WTC11 (cell line): ENCODE measurements around the gene KERA. TPM values are rescaled to one million over a fixed set of nuclear protein-coding genes. Genes with fewer than 3 reads are reported as not detected.

Source experiments
- ATAC-seq: fragments of 200-7000 bp; cut with Tn5 transposase; 2 replicates; pipeline ENCODE4 v1.10.0; 2021; ENCODE audit warnings: mild to moderate bottlenecking, moderate library complexity
- CTCF ChIA-PET: fragments of 300-600 bp; sonication (Branson Sonifier 250); formaldehyde crosslinking; loops from one replicate; lab custom pipeline; 2021; ENCODE audit warnings: antibody characterized with exemption; lab: Charles Lee
- POLR2A ChIA-PET: fragments of 350-600 bp; sonication (Branson Sonifier 250); formaldehyde crosslinking; loops from one replicate; lab custom pipeline; 2021; ENCODE audit warnings: antibody characterized with exemption; lab: Charles Lee
- DNase-seq: peaks from one replicate; pipeline ENCODE4 v3.0.0; 2021; ENCODE audit warnings: low spot score
- H3K27ac Mint-ChIP-seq: 2 replicates; pipeline ENCODE4 v1.8.0; 2021; ENCODE audit warnings: mixed read lengths
- H3K27me3 Mint-ChIP-seq: 2 replicates; pipeline ENCODE4 v1.8.0; 2021; ENCODE audit warnings: low read depth, mild to moderate bottlenecking, moderate library complexity, mixed read lengths
- H3K36me3 Mint-ChIP-seq: 2 replicates; pipeline ENCODE4 v1.8.0; 2021; ENCODE audit warnings: mixed read lengths
- H3K4me1 Mint-ChIP-seq: 2 replicates; pipeline ENCODE4 v1.8.0; 2022; ENCODE audit warnings: mixed read lengths
- H3K4me3 Mint-ChIP-seq: 2 replicates; pipeline ENCODE4 v1.8.0; 2021; ENCODE audit warnings: mild to moderate bottlenecking, moderate library complexity, mixed read lengths
- H3K9me3 Mint-ChIP-seq: 2 replicates; pipeline ENCODE4 v1.8.0; 2021; ENCODE audit warnings: mixed read lengths
- ATF6 ChIP-seq: sonication (generic); formaldehyde crosslinking; IDR thresholded peaks from 2 replicates; pipeline ENCODE4 v1.8.1; 2023; ENCODE audit warnings: mild to moderate bottlenecking, missing genetic modification reagents
- CBFB ChIP-seq: sonication (generic); formaldehyde crosslinking; IDR thresholded peaks from 2 replicates; pipeline ENCODE4 v1.8.1; 2022; ENCODE audit warnings: mild to moderate bottlenecking, low read depth, missing genetic modification reagents
- CDX4 ChIP-seq: fragments of 250-450 bp; sonication (Bioruptor Pico); IDR thresholded peaks from 2 replicates; pipeline ENCODE4 v1.9.0; 2021; ENCODE audit warnings: moderate library complexity, mild to moderate bottlenecking, inconsistent platforms, borderline replicate concordance
- E2F5 ChIP-seq: sonication (generic); formaldehyde crosslinking; IDR thresholded peaks from 2 replicates; pipeline ENCODE4 v1.8.1; 2022; ENCODE audit warnings: mild to moderate bottlenecking, moderate library complexity, missing genetic modification reagents
- ELF4 ChIP-seq: sonication (generic); formaldehyde crosslinking; IDR thresholded peaks from 2 replicates; pipeline ENCODE4 v1.8.1; 2022; ENCODE audit warnings: low read depth, mild to moderate bottlenecking, moderate library complexity, missing genetic modification reagents
- ESRRA ChIP-seq: sonication (generic); formaldehyde crosslinking; IDR thresholded peaks from 2 replicates; pipeline ENCODE4 v1.8.1; 2022; ENCODE audit warnings: mild to moderate bottlenecking, missing genetic modification reagents, borderline replicate concordance
- FOXJ3 ChIP-seq: sonication (generic); formaldehyde crosslinking; IDR thresholded peaks from 2 replicates; pipeline ENCODE4 v1.9.0; 2021; ENCODE audit warnings: missing genetic modification reagents, mild to moderate bottlenecking, borderline replicate concordance
- FOXK1 ChIP-seq: sonication (generic); formaldehyde crosslinking; IDR thresholded peaks from 2 replicates; pipeline ENCODE4 v1.8.0; 2022; ENCODE audit warnings: mild to moderate bottlenecking, moderate library complexity, missing genetic modification reagents
- GRHL2 ChIP-seq: fragments of 250-450 bp; sonication (Bioruptor Pico); IDR thresholded peaks from 2 replicates; pipeline ENCODE4 v1.8.0; 2022; ENCODE audit warnings: mild to moderate bottlenecking, moderate library complexity; ENCODE audit not compliant: insufficient replicate concordance, severe bottlenecking
- JUN ChIP-seq: sonication (generic); formaldehyde crosslinking; IDR thresholded peaks from 2 replicates; pipeline ENCODE4 v1.8.0; 2023; ENCODE audit warnings: mild to moderate bottlenecking, missing genetic modification reagents
- NFE2L1 ChIP-seq: sonication (generic); formaldehyde crosslinking; IDR thresholded peaks from 2 replicates; pipeline ENCODE4 v1.8.1; 2023; ENCODE audit warnings: missing genetic modification reagents
- NFYB ChIP-seq: sonication (generic); formaldehyde crosslinking; conservative IDR thresholded peaks from 2 replicates; pipeline ENCODE4 v1.8.0; 2022; ENCODE audit warnings: low read depth, missing genetic modification reagents
- NR2C2 ChIP-seq: sonication (generic); formaldehyde crosslinking; IDR thresholded peaks from 2 replicates; pipeline ENCODE4 v1.8.0; 2022; ENCODE audit warnings: mild to moderate bottlenecking, missing genetic modification reagents
- NR3C1 ChIP-seq: sonication (generic); formaldehyde crosslinking; conservative IDR thresholded peaks from 2 replicates; pipeline ENCODE4 v1.8.1; 2023; ENCODE audit warnings: low read depth, mild to moderate bottlenecking, missing genetic modification reagents
- PREB ChIP-seq: sonication (generic); formaldehyde crosslinking; IDR thresholded peaks from 2 replicates; pipeline ENCODE4 v1.8.1; 2022; ENCODE audit warnings: mild to moderate bottlenecking, missing genetic modification reagents, moderate library complexity, borderline replicate concordance
- SMAD3 ChIP-seq: sonication (generic); formaldehyde crosslinking; IDR thresholded peaks from 2 replicates; pipeline ENCODE4 v1.8.0; 2022; ENCODE audit warnings: missing genetic modification reagents, mild to moderate bottlenecking, borderline replicate concordance
- TP53 ChIP-seq: sonication (generic); formaldehyde crosslinking; IDR thresholded peaks from 2 replicates; pipeline ENCODE4 v1.8.1; 2023; ENCODE audit warnings: mild to moderate bottlenecking, missing genetic modification reagents
- USF2 ChIP-seq: sonication (generic); formaldehyde crosslinking; IDR thresholded peaks from 2 replicates; pipeline ENCODE4 v1.8.1; 2023; ENCODE audit warnings: mild to moderate bottlenecking, missing genetic modification reagents, moderate library complexity
- ZNF317 ChIP-seq: sonication (generic); formaldehyde crosslinking; IDR thresholded peaks from 2 replicates; pipeline ENCODE4 v1.8.1; 2023; ENCODE audit warnings: low read depth, mild to moderate bottlenecking, moderate library complexity, missing genetic modification reagents, borderline replicate concordance
- ZNF423 ChIP-seq: fragments of 250-450 bp; sonication (Bioruptor Pico); IDR thresholded peaks from 2 replicates; pipeline ENCODE4 v2.1.2; 2022; ENCODE audit warnings: mild to moderate bottlenecking, moderate library complexity
- ZNF512 ChIP-seq: sonication (generic); formaldehyde crosslinking; IDR thresholded peaks from 2 replicates; pipeline ENCODE4 v1.8.1; 2022; ENCODE audit warnings: missing genetic modification reagents, borderline replicate concordance
- ZNF532 ChIP-seq: fragments of 250-450 bp; sonication (Bioruptor Pico); IDR thresholded peaks from 2 replicates; pipeline ENCODE4 v1.9.0; 2021; ENCODE audit warnings: mild to moderate bottlenecking, borderline replicate concordance
- ZSCAN18 ChIP-seq: fragments of 250-450 bp; sonication (Bioruptor Pico); IDR thresholded peaks from 2 replicates; pipeline ENCODE4 v2.1.2; 2022; ENCODE audit warnings: mild to moderate bottlenecking, moderate library complexity
- total RNA-seq: library from RNA; stranded (reverse); gene quantifications from 3 replicates; pipeline ENCODE4 v1.2.3, GENCODE V29; 2021

KERA gene
- total RNA-seq, 1 experiment from 2014 or later: not detected

GRCh38 chr12:91104812-91105466, 47.1 kb upstream of the KERA start (continued):
- TF ChIP-seq ZNF512: no peak
- TF ChIP-seq NR3C1 (CRISPR knock-in tag): no peak
- no peak for TF ChIP-seq ZNF317
- no peak for TF ChIP-seq E2F5 (CRISPR knock-in tag)
- TF ChIP-seq JUN (CRISPR knock-in tag): no peak
- TF ChIP-seq FOXK1 (CRISPR knock-in tag): no peak
- TF ChIP-seq ZNF532 (CRISPR knock-in tag): no peak
- TF ChIP-seq ESRRA (CRISPR knock-in tag): no peak
- no peak for TF ChIP-seq CBFB
- TF ChIP-seq FOXJ3 (CRISPR knock-in tag): no peak

GRCh38 chr12:91103624-91104023, 45.8 kb upstream of the KERA start:
- POLR2A ChIA-PET: no interaction called here
- H3K9me3 Mint-ChIP-seq: no peaks in the 10 kb centered on the region
- TF ChIP-seq NFE2L1 (CRISPR knock-in tag) (no peak), FOXK1 (CRISPR knock-in tag) (no peak), TP53 (CRISPR knock-in tag) (no peak), CDX4 (no peak), ATF6 (no peak), ELF4 (CRISPR knock-in tag) (no peak), SMAD3 (CRISPR knock-in tag) (no peak), NFYB (CRISPR knock-in tag) (no peak), PREB (CRISPR knock-in tag) (no peak), GRHL2 (no peak), ESRRA (CRISPR knock-in tag) (no peak), USF2 (no peak), ZSCAN18 (CRISPR knock-in tag) (no peak), JUN (CRISPR knock-in tag) (no peak), NR2C2 (CRISPR knock-in tag) (no peak), ZNF423 (CRISPR knock-in tag) (no peak)

More at GRCh38 chr12:91103624-91104023, 45.8 kb upstream of the KERA start:
- no peak for ATAC-seq
- Mint-ChIP-seq H3K36me3 (no peaks in the 10 kb centered on the region), H3K4me3 (no peak overlapping the region), H3K27ac (no peak overlapping the region), H3K4me1 (no peaks in the 10 kb centered on the region), H3K27me3 (no peaks in the 10 kb centered on the region; the same call in 1 of the 2 replicates)
- no peak for DNase-seq
- CTCF ChIA-PET: no interaction called here
